ENCODE results near the gene SLN.

DNA sequence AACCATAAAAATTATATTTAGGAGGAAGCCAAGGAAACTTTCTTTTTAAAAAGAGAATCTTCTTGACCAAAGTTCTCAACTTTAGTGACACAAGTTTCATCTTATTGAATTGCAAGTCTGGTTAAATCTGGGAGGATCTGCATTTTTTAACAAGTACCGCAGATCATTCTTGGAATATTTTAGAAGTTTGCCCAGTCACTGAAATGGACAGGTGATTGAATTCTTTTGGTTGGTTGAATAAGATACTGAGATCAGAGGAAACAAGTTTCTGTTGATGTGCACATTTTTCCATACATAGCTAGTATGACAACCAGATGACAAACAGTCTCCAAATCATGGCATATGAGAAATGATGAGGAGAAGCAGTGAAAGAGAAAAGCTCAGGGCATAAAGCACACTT is 50.2 kb downstream of the SLN start:
- TF ChIP-seq EZH2 (IDR thresholded peaks at IDR 0.05; ENCODE audit: insufficient read depth, poor library complexity, severe bottlenecking) (no peak), EZH2phosphoT487 (IDR thresholded peaks at IDR 0.05; ENCODE audit: insufficient read depth, low read depth) (no peak)
